ENCODE data around the gene MAP3K12. TPM values are rescaled to one million over a fixed set of nuclear protein-coding genes. Genes with fewer than 3 reads are reported as not detected.

The MAP3K12 gene
- polyA plus RNA-seq, 3 donors = 1.7 to 31.4 (median 2.0) TPM

DNA sequence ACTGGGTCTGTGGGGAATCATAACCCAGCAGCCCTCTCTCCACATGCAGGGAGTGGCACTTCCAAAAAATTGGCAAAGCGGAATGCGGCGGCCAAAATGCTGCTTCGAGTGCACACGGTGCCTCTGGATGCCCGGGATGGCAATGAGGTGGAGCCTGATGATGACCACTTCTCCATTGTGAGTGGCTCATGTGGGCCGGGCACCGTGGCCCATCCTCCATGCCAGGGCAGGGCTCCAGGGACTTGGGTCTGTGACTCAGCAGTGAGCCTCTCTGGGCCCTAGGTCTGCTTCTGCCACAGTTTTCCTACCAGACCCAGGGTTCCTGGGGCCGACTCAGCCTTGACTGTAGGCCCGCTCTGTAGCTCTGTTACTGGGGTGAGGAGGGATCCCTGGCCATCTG, 5.8 kb upstream of the MAP3K12 start:
- WGBS (ENCODE audit: insufficient coverage) = 84% methylated on average over 9 of the region's 10 CpGs
- intact Hi-C loops (cut with micrococcal nuclease) = loop anchor here in 1 of 2 donors (10.0 kb wide), 1 partner anchor 290 kb away; no protein-coding TSS in a partner anchor
- H3K9ac ChIP-seq (ENCODE audit: insufficient read depth, low read length, poor library complexity, severe bottlenecking) = no peak overlapping the region

More for the DNA sequence above, 5.8 kb upstream of the MAP3K12 start:
- Histone ChIP-seq H3K27ac (ENCODE audit: low read depth in 1 of 2, low read length in 2 of 2) (peak overlapping the region; percentile 4 to 41), H2AFZ (ENCODE audit: insufficient read depth, low read depth, low read length, poor library complexity, severe bottlenecking) (no peak overlapping the region), H3K27me3 (ENCODE audit: control insufficient read depth in 2 of 2, insufficient read depth in 2 of 2, low read length in 2 of 2) (no peaks in the 10 kb centered on the region), H3K36me3 (replicated peaks in 1 of 2; ENCODE audit: control insufficient read depth in 1 of 2, insufficient read depth in 2 of 2, low read length in 2 of 2) (peaks cover 33 to 48% of the 10 kb centered on the region in 2 donors), H3K9me3 (replicated peaks in 1 of 2; ENCODE audit: control insufficient read depth in 1 of 2, insufficient read depth in 1 of 2, low read length in 2 of 2) (no peaks in the 10 kb centered on the region), H4K20me1 (ENCODE audit: insufficient read depth, low read length) (no peaks in the 10 kb centered on the region), H3K4me3 (replicated peaks in 1 of 3; ENCODE audit: low read depth in 2 of 3, low read length in 3 of 3) (no peak overlapping the region), H3K4me1 (ENCODE audit: control insufficient read depth in 1 of 2, insufficient read depth in 2 of 2, low read length in 2 of 2) (peaks cover 16 to 23% of the 10 kb centered on the region in 2 donors), H3K4me2 (replicated peaks; ENCODE audit: extremely low read depth, low read length, poor library complexity, severe bottlenecking) (no peak overlapping the region), H3K79me2 (ENCODE audit: insufficient read depth, low read length) (peaks cover 18% of the 10 kb centered on the region)
- Mint-ChIP-seq H3K4me3 (no peak overlapping the region), H3K4me1 (peaks cover 24% of the 10 kb centered on the region), H3K9me3 (no peaks in the 10 kb centered on the region), H3K27me3 (ENCODE audit: low read depth in 3 of 3) (peaks cover 0 to 4% (median 0%) of the 10 kb centered on the region in 3 donors), H3K36me3 (peaks cover 30 to 49% of the 10 kb centered on the region in 2 donors), H3K27ac (peak overlapping the region in 4 of 7 donors; percentile 59 to 74 (median 62))
- no peak for TF ChIP-seq CTCF (IDR thresholded peaks at IDR 0.05)
- DNase-seq = peak in 1 of 3 donors; percentile 21
